Psoas muscle (tissue), 8 donors: ENCODE results near the gene AMER1. TPM values are rescaled to one million over a fixed set of nuclear protein-coding genes. Genes with fewer than 3 reads are reported as not detected.
"Not testable (repeated sequence)": the region's sequence is repeated elsewhere in the genome, so short reads cannot be mapped to it uniquely, and the experiment has no call there.

ENCODE experiments used
- ATAC-seq, 4 donors: fragments of 200-7000 bp; cut with Tn5 transposase; one replicate each; pipeline ENCODE4 v1.9.1; 2020; ENCODE audit warnings: moderate library complexity in 3 of 4, mild to moderate bottlenecking in 2 of 4
- DNase-seq, 2 donors: peaks; one replicate each; pipeline ENCODE4 v3.0.0-alpha.2; 2020
- H3K27ac ChIP-seq: fragments of 200-600 bp; one replicate; pipeline ENCODE4 v1.8.0; 2022
- H3K27me3 ChIP-seq, 3 donors: fragments of 200-600 bp in 1 of 3; one replicate each; pipeline versions ENCODE4 v1.6.1 to v1.8.0; 2013 to 2022; ENCODE audit warnings: low read length in 2 of 3, mild to moderate bottlenecking in 2 of 3, moderate library complexity in 1 of 3; ENCODE audit not compliant: insufficient read depth in 3 of 3
- H3K36me3 ChIP-seq, 2 donors: fragments of 200-600 bp in 1 of 2; one replicate each; pipeline versions ENCODE4 v1.6.1 to v1.8.0; 2013 to 2022; ENCODE audit warnings: low read depth in 1 of 2, mild to moderate bottlenecking in 1 of 2, moderate library complexity in 1 of 2; ENCODE audit not compliant: insufficient read depth in 1 of 2
- H3K4me1 ChIP-seq: fragments of 200-600 bp; one replicate; pipeline ENCODE4 v1.8.0; 2022
- H3K4me3 ChIP-seq: fragments of 200-600 bp; one replicate; pipeline ENCODE4 v1.8.0; 2022; ENCODE audit warnings: mild to moderate bottlenecking
- H3K9me3 ChIP-seq: fragments of 200-600 bp; one replicate; pipeline ENCODE4 v1.8.0; 2022
- CTCF ChIP-seq: fragments of 200-600 bp; IDR thresholded peaks from one replicate; pipeline ENCODE4 v1.8.0; 2022; ENCODE audit warnings: antibody characterized with exemption
- WGBS, 3 donors: extraction: QIAGEN DNeasy Blood & Tissue Kit; methylation state at CpG; one replicate each; pipeline versions ENCODE4 v1.1.6 to v1.1.7; 2013; 5-methylcytosine and 5-hydroxymethylcytosine counted together
- intact Hi-C, 2 donors: fragments of 100-400 bp; cut with DNase I; formaldehyde crosslinking; loops; one replicate each; pipeline versions ENCODE4 v1.11.0 to v1.14.2; 2022
- long read RNA-seq, 2 donors: library from polyadenylated mRNA; unstranded; transcript quantifications; one replicate each; pipeline ENCODE4 v2.0.0, GENCODE V29; 2021
- polyA plus RNA-seq, 3 donors: library from polyadenylated mRNA; stranded (reverse); fragments of 200-250 nt; gene quantifications; one replicate each; pipeline ENCODE4 v1.2.3, GENCODE V29; 2013
- total RNA-seq, 4 donors: library from RNA; stranded (reverse); fragmentation: NEBNext Ultra II Directional in 2 of 4; extraction: Animal tissue kit (Norgen Biotek cat#: 25700) in 2 of 4; gene quantifications; one replicate each; pipeline versions ENCODE4 v1.2.1 to v1.2.4, GENCODE V29; 2021 to 2023
- donor health status: healthy with polysubstance abuse.
- donor health status: DM: no; HTN: no; CAD: no; lungs with moderate emphysema.
- donor health status: Bipolar disorder and iron deficiency.
- donor health status: healthy.
- donor health status: DM: yes; HTN: yes; CAD: no.
- donor health status: DM: no; HTN: no; CAD: no.
- donor health status: DM: no; HTN: no; CAD: no.
- donor health status: DM: yes; HTN: yes; CAD: no.

AMER1 gene
- total RNA-seq, result 1 to 10 TPM; 3.0 to 7.6 (median 4.5) TPM
- 1 to 10 TPM in 2 of 3 donors, under 1 TPM in 1; 0.74 to 3.3 (median 1.7) TPM for polyA plus RNA-seq
- long read RNA-seq, donor 1, result 0 reads
- long read RNA-seq, donor 2, full-length matches to known transcripts, result 1 of 2 reads
- long read RNA-seq, donor 2, partial matches to known transcripts, result 0 of 2 reads
- long read RNA-seq, donor 2, other reads (novel, unspliced or antisense), result 1 of 2 reads

GRCh38 chrX:64205441-64205734 is at the start of gene AMER1:
Gene AMER1, minus strand, starts transcription at chrX:64205708. Its CDS starts 12,422 bp downstream, at chrX:64193286.
- DNase-seq (no peak), ATAC-seq (peak; percentile 62 to 75 (median 72))
- WGBS, 3 donors, result 0 to 48% (median 1%) methylated on average over 21 to 29 of the region's 29 CpGs
- Histone ChIP-seq H3K4me1 (peaks cover 14% of the 10 kb centered on the region), H3K4me3 (peak within 1 kb of the TSS; percentile 77), H3K9me3 (no peaks in the 10 kb centered on the region), H3K27ac (peak within 1 kb of the TSS; percentile 88), H3K36me3 (no peaks in the 10 kb centered on the region), H3K27me3 (no peaks in the 10 kb centered on the region)
- intact Hi-C loops, result no loop called here
- TF ChIP-seq CTCF, result no peak

- H3K27me3 ChIP-seq, result peaks cover 0 to 6% (median 0%) of the 10 kb centered on the region in 3 donors
- TF ChIP-seq CTCF, result peak; percentile 46
- DNase-seq (peak; percentile 21 to 65), ATAC-seq (peak; percentile 94 to 98 (median 96))
- intact Hi-C loops, result no loop called here
- peak within 1 kb of the TSS; percentile 59 for H3K4me3 ChIP-seq
- H3K4me1 ChIP-seq, result peaks cover 9% of the 10 kb centered on the region
- H3K27ac ChIP-seq, result peak within 1 kb of the TSS; percentile 85
- H3K9me3 ChIP-seq, result no peaks in the 10 kb centered on the region
- 33 to 37% (median 34%) methylated on average over 15 to 17 of the region's 17 CpGs for WGBS, 3 donors
- H3K36me3 ChIP-seq, result no peaks in the 10 kb centered on the region
Observed at GRCh38 chrX:64230123-64230970, 24.8 kb upstream of the AMER1 start, which contains the start of gene ASB12. Gene ASB12, minus strand, starts transcription at chrX:64230607. Its CDS starts 4,957 bp downstream, at chrX:64225650.

GRCh38 chrX:64229154-64229553 is 23.6 kb upstream of the AMER1 start:
- intact Hi-C loops, result no loop called here
- H3K27ac ChIP-seq, result peak overlapping the region; percentile 85

GRCh38 chrX:64218023-64218422 is 12.5 kb upstream of the AMER1 start:
- H3K4me3 ChIP-seq, result no peak overlapping the region
- no peak overlapping the region for H3K27ac ChIP-seq
- no peak for DNase-seq
- no peak for TF ChIP-seq CTCF
- WGBS, 3 donors, result 87 to 99% (median 94%) methylated on average over 4 of the region's 4 CpGs
- intact Hi-C loops, result no loop called here
- H3K27me3 ChIP-seq, result peaks cover 0 to 5% (median 0%) of the 10 kb centered on the region in 3 donors
- no peaks in the 10 kb centered on the region for H3K36me3 ChIP-seq
- no peak for ATAC-seq
- H3K4me1 ChIP-seq, result no peaks in the 10 kb centered on the region
- H3K9me3 ChIP-seq, result no peaks in the 10 kb centered on the region

More at GRCh38 chrX:64229154-64229553, 23.6 kb upstream of the AMER1 start:
- H3K4me3 ChIP-seq, result peak overlapping the region; percentile 59
- WGBS, 3 donors, result 9 to 19% (median 13%) methylated on average over 3 of the region's 3 CpGs
- peaks cover 9% of the 10 kb centered on the region for H3K4me1 ChIP-seq
- ATAC-seq (peak in 3 of 4 donors; percentile 63 to 69 (median 64)), DNase-seq (no peak)
- no peaks in the 10 kb centered on the region for H3K9me3 ChIP-seq
- peaks cover 0 to 6% (median 0%) of the 10 kb centered on the region in 3 donors for H3K27me3 ChIP-seq
- no peaks in the 10 kb centered on the region for H3K36me3 ChIP-seq
- peak; percentile 23 for TF ChIP-seq CTCF

GRCh38 chrX:64213989-64214388 is 8.5 kb upstream of the AMER1 start:
- H3K36me3 ChIP-seq, H3K27me3 ChIP-seq, H3K9me3 ChIP-seq, H3K4me1 ChIP-seq, DNase-seq, intact Hi-C loops, H3K4me3 ChIP-seq, H3K27ac ChIP-seq, ATAC-seq: not testable (repeated sequence)
